Measurements from ENCODE around the gene CDO1.

DNA sequence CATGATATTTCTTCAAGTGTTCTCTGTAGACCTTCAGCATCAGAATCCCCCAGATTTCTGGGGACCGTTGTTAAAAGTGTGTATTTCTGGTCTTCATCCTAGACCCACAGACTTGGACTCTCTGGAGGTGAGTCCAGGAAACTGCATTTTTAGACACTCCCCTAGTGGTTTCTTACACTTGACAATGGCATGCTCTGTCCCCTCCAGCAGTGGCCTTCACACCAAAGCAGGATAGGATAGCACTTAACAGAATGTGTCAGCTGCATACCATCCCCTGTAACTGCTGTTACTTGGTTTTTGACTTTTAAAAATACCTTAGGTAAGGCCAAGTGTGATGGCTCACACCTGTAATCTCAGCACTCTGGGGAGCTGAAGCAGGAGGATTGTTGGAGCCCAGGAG is 20.8 kb downstream of the CDO1 start:
- TF ChIP-seq POLR2A (IDR thresholded peaks at IDR 0.05; ENCODE audit: low read length): no peak
- TF ChIP-seq GATA1 (IDR thresholded peaks at IDR 0.05; ENCODE audit: low read depth, low read length): no peak
